ENCODE measurements around the gene C6orf52.
"Not testable (repeated sequence)": the region's sequence is repeated elsewhere in the genome, so short reads cannot be mapped to it uniquely, and the experiment has no call there.

The C6orf52 gene

GRCh38 chr6:10694302-10695085, at the start of gene C6orf52, which contains the start of gene PAK1IP1:
C6orf52 (minus strand) TSS chr6:10694616; CDS start chr6:10687550, 7,066 bp downstream.
PAK1IP1 (plus strand) TSS chr6:10694972; CDS start chr6:10694986, 14 bp downstream.
- DNase-seq (ENCODE audit: low read depth in 3 of 3), result peak; percentile 84 to 91 (median 90)

DNA sequence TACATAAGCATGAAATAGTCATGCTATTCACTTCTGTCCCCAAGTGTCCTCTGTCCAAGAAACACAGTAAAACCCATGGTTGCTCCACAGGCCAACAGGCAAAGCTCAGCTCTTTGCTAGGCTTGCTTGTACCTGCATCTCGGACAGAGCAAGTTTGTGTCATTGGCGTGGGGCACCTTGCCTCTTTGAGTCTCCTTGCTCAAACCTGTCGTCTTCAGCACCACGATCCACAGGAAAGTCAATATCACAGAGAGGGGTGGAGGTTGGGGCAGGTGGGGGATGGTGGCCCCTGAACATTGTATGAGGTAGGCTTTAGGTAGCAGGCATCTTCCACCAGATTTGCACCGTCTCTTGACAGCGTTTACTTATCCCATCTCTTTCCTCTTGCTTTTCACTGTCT, 49.1 kb upstream of the C6orf52 start:
- DNase-seq (ENCODE audit: low read depth in 3 of 3), result no peak

DNA sequence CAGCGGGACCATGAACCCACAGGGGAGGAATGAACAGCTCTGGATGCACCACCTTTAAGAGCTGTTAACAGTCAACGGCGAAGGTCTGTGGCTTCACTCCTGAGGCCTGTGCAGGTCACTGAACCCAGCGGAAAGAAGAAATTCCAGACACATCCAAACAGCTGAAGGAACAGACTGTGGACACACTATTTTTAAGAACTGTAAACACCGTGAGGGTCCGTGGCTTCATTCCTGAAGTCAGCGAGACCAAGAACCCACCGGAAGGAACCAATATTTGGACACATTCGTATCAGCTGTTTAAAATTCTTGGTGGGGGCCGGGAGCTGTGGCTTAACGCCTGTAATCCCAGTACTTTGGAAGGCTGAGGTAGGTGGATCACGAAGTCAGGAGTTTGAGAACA, 47.8 kb upstream of the C6orf52 start:
- DNase-seq (ENCODE audit: low read depth in 3 of 3), result no peak

DNA sequence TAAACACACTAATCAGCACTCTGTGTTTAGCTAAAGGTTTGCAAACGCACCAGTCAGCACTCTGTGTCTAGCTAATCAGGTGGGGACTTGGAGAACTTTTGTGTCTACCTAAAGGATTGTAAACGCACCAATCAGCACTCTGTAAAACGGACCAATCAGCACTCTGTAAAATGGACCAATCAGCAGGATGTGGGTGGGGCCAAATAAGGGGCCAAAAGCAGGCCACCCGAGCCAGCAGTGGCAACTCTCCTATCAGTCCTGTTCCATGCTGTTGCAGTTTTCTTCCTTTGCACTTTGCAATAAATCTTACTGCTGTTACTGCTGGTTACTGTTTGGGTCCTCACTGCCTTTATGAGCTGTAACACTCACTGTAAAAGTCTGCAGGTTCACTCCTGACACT, 47.2 kb upstream of the C6orf52 start:
- DNase-seq (ENCODE audit: low read depth in 3 of 3), result not testable (repeated sequence)

GRCh38 chr6:10740061-10740460, 45.6 kb upstream of the C6orf52 start:
- DNase-seq (ENCODE audit: low read depth in 3 of 3), result no peak

GRCh38 chr6:10736731-10737130, 42.3 kb upstream of the C6orf52 start:
- DNase-seq (ENCODE audit: low read depth in 3 of 3), result no peak

DNA sequence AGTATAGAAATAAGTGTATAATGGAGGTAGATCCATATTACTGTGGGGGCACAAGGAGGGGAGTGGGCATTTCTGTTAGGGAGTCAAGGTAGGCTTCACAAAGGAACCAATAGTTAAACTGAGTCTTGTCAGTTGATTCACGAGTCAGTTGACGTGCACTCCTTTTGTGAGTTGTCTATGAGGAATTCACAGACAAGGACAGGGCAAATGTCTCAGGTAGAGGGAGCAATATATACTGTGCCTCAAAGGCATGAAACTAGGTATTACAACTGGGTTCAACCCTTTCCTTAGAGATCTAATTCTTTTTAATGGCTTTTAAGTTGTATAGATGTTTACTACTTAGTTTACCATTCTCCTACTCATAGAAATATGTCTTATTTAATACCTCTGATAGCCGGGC, 39.4 kb upstream of the C6orf52 start:
- DNase-seq (ENCODE audit: low read depth in 3 of 3), result no peak

GRCh38 chr6:10733151-10733715, 38.8 kb upstream of the C6orf52 start:
- DNase-seq (ENCODE audit: low read depth in 3 of 3), result no peak

DNA sequence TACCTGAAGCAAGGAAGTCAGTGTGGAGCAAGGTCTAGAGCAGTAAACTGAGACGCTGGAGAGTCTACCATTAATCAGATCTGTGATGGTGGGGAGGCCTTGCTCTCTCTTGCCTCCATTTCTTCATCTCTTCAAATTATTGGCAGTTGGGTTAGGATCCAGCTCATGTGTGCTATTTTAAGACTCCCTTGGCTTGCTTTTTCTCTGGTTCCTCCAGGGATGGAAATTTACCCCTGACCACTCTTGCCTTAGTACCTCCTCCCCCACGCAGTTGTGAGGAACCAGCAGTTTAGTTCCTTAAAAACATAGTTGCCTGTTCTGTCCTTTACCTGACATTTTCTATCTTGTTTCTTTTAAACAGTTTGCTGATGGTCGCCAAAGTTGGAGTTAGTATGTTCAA, 35.8 kb upstream of the C6orf52 start:
- no peak for DNase-seq (ENCODE audit: low read depth in 3 of 3)

DNA sequence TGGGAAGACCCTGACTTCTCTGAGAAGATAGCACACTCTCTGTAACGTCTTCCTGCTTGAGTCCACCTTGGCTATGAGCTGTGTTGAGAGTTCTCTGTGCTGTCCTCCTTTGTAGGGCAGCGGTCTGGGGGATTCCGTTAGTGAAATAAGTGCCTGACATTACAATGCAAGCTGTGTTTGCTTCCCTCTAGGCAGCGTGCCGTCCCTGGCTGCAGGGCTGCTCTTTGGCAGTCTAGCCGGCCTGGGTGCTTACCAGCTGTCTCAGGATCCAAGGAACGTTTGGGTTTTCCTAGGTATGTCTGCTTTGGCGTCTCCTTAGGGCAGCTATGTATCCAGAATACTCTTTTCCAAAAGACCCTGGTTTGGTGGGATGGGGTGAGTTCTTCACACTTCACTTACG, 31.3 kb upstream of the C6orf52 start:
- DNase-seq (ENCODE audit: low read depth in 3 of 3), result no peak

- no peak for DNase-seq (ENCODE audit: low read depth in 3 of 3)
These were observed 30.6 kb upstream of the C6orf52 start for GRCh38 chr6:10725044-10725443.

- no peak for DNase-seq (ENCODE audit: low read depth in 3 of 3)
These were observed 29.1 kb upstream of the C6orf52 start for GRCh38 chr6:10723567-10723881.

GRCh38 chr6:10722820-10723566, 28.6 kb upstream of the C6orf52 start, which contains the start of gene TMEM14C:
TMEM14C (plus strand) TSS chr6:10723070; CDS start chr6:10724614, 1,544 bp downstream.
- peak; percentile 76 to 93 (median 80) for DNase-seq (ENCODE audit: low read depth in 3 of 3)

GRCh38 chr6:10722570-10722819, 28.1 kb upstream of the C6orf52 start:
- no peak for DNase-seq (ENCODE audit: low read depth in 3 of 3)

DNA sequence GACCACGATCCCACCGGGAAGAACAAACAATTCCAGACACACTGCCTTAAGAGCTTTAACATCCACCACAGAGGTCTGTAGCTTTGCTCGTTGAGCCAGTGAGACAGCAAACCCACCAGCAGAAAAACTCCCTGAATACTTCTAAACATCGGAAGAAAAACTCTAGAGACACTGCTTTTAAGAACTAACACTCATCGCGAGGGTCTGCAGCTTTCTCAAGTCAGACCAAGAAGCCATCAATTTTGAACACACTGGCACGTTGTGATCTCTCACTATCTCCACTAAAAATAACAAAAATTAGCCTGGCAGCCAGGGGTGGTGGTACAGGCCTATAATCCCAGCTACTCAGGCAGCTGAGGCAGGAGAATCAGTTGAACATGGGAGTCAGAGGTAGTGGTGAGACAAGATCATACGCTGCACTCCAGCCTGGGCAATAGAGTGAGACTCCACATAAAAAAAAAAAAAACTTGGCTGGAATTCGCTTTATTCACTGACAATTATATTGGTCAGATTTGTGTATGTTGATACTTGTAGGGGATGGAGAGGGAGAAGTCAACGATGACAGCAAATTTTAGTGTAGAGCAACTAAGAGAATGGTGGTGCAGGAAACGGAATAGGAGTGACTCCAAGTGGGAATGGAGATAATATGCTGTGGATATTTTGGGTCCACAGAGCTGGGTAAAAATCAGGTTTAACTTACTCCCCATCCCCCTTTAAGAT, 27.6 kb upstream of the C6orf52 start:
- no peak for DNase-seq (ENCODE audit: low read depth in 3 of 3)

- DNase-seq (ENCODE audit: low read depth in 3 of 3), result not testable (repeated sequence)
These were observed 26.8 kb upstream of the C6orf52 start for GRCh38 chr6:10720960-10721849.

DNA sequence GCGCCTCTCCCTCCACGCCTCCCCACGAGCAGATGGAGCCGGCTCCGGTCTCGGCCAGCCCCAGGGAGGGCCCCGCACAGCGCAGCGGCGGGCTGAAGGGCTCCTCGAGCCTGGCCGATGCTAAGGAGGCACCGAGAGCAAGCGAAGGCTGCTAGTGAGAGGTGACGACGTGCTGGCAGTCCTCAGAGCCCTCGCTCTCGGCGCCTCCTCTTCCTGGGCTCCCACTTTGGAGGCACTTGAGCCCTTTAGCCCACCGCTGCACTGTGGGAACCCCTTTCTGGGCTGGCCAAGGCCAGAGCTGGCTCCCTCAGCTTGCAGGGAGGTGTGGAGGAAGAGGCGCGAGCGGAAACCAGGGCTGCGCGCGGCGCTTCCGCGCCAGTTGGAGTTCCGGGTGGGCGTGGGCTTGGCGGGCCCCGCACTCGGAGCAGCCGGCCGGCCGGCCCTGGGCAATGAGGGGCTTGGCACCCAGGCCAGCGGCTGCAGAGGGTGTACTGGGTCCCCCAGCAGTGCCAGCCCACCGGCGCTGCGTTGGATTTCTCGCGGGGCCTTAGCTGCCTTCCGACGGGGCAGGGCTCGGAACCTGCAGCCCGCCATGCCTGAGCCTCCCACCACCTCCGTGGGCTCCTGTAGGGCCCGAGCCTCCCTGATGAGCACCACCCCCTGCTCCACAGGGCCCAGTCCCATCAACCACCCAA, 26.0 kb upstream of the C6orf52 start:
- peak in 2 of 3 experiments; percentile 30 to 52 for DNase-seq (ENCODE audit: low read depth in 3 of 3)

- no peak for DNase-seq (ENCODE audit: low read depth in 3 of 3)
These were observed 25.5 kb upstream of the C6orf52 start for GRCh38 chr6:10719964-10720264.

DNA sequence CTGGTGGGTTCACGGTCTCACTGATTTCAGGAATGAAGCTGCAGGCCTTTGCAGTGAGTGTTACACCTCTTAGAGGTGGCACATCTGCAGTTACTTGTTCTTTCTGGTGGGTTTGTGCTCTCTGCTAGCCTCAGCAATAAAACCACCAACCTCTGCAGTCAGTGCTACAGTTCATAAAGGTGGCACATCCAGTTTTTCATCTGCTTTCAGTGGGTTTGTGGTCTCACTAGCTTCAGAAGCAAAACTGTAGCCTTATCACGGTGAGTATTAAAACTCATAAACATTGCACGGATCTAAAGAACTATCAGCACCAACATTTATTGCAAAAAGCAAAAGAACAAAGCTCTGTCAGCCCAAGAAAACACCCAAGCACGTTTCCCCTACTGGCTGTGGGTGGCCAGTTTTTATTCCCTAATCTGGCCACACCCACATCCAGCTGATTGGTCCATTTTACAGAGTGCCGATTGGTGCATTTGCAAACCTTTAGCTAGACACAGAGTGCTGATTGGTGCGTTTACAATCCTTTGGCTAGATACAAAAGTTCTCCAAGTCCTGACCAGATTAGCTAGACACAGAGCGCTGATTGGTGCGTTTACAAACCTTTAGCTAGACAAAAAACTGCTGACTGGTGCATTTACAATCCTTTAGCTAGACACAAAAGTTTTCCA, 25.0 kb upstream of the C6orf52 start:
- DNase-seq (ENCODE audit: low read depth in 3 of 3), result peak in 1 of 3 experiments; percentile 35

DNA sequence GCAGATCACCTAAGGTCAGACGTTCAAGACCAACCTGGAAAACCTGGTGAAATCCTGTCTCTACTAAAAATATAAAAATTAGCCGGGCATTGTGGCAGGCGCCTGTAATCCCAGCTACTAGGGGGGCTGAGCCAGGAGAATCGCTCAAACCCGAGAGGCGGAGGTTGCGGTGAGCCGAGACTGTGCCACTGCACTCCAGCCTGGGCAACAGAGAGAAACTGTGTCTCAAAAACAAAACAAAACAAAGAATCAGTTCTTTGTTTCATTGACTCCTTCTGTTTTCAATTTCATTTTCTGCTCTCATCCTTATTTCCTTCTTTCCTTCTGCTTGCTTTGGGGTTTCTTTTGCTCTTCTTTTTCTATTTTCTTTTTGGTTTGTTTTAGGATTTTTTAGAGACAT, 19.5 kb upstream of the C6orf52 start:
- DNase-seq (ENCODE audit: low read depth in 3 of 3), result no peak

Measured in stimulated activated CD4-positive, alpha-beta T cell treated with anti-CD3 and anti-CD28 coated beads, TNF-alpha, amount 100 ng/mL, for 24 hours (primary cell).